KMS-11 (cell line): ENCODE measurements around the gene VASH1.

Source experiments
- H2AFZ ChIP-seq: fragments of 200-600 bp; sonication (generic); 2 replicates; pipeline ENCODE4 v1.6.1; 2016; ENCODE audit warnings: antibody characterized with exemption, mixed run types, low read depth
- H3K27ac ChIP-seq: fragments of 200-600 bp; sonication (generic); 2 replicates; pipeline ENCODE4 v1.6.1; 2016; ENCODE audit warnings: mild to moderate bottlenecking, mixed run types
- H3K27me3 ChIP-seq: fragments of 200-600 bp; sonication (generic); 2 replicates; pipeline ENCODE4 v1.6.1; 2017; ENCODE audit warnings: mild to moderate bottlenecking, low read depth, mixed run types, moderate library complexity; ENCODE audit not compliant: insufficient read depth
- H3K36me3 ChIP-seq: fragments of 200-600 bp; sonication (generic); 2 replicates; pipeline ENCODE4 v1.6.1; 2017; ENCODE audit warnings: mild to moderate bottlenecking, mixed run types; ENCODE audit not compliant: insufficient read depth
- H3K4me1 ChIP-seq: fragments of 200-600 bp; sonication (generic); 2 replicates; pipeline ENCODE4 v1.6.1; 2016; ENCODE audit warnings: mild to moderate bottlenecking, low read depth, mixed run types; ENCODE audit not compliant: poor library complexity, severe bottlenecking
- H3K4me2 ChIP-seq: fragments of 200-600 bp; sonication (generic); 2 replicates; pipeline ENCODE4 v1.7.0; 2016; ENCODE audit warnings: mild to moderate bottlenecking, mixed run types
- H3K4me3 ChIP-seq: fragments of 200-600 bp; sonication (generic); IDR thresholded peaks from 2 replicates; pipeline ENCODE4 v1.6.1; 2017; ENCODE audit warnings: low read depth, low read length, mixed read lengths; ENCODE audit not compliant: insufficient read depth
- H3K79me2 ChIP-seq: fragments of 200-600 bp; sonication (generic); 2 replicates; pipeline ENCODE4 v1.6.1; 2016; ENCODE audit warnings: low read depth, mixed run types; ENCODE audit not compliant: insufficient read depth
- H3K9ac ChIP-seq: fragments of 200-600 bp; sonication (generic); 2 replicates; pipeline ENCODE4 v1.6.1; 2016; ENCODE audit warnings: mild to moderate bottlenecking, mixed run types
- H4K20me1 ChIP-seq: fragments of 200-600 bp; sonication (generic); 2 replicates; pipeline ENCODE4 v1.6.1; 2016; ENCODE audit warnings: mild to moderate bottlenecking, mixed run types; ENCODE audit not compliant: insufficient read depth
- TF ChIP-seq, protein P1 (sequence below): fragments of 200-600 bp; sonication (generic); conservative IDR thresholded peaks from 2 replicates; pipeline ENCODE4 v1.6.1; 2017; ENCODE audit warnings: low read depth, mild to moderate bottlenecking, antibody characterized with exemption, low read length, moderate library complexity, mixed read lengths

VASH1 gene

GRCh38 chr14:76753541-76754198 lies 7.6 kb upstream of the VASH1 start:
- H3K9ac ChIP-seq: no peak overlapping the region
- no peaks in the 10 kb centered on the region for H3K27me3 ChIP-seq
- no peak overlapping the region for H2AFZ ChIP-seq
- no peaks in the 10 kb centered on the region for H3K36me3 ChIP-seq
- no peak overlapping the region for H3K4me3 ChIP-seq
- TF ChIP-seq, protein P1, sequence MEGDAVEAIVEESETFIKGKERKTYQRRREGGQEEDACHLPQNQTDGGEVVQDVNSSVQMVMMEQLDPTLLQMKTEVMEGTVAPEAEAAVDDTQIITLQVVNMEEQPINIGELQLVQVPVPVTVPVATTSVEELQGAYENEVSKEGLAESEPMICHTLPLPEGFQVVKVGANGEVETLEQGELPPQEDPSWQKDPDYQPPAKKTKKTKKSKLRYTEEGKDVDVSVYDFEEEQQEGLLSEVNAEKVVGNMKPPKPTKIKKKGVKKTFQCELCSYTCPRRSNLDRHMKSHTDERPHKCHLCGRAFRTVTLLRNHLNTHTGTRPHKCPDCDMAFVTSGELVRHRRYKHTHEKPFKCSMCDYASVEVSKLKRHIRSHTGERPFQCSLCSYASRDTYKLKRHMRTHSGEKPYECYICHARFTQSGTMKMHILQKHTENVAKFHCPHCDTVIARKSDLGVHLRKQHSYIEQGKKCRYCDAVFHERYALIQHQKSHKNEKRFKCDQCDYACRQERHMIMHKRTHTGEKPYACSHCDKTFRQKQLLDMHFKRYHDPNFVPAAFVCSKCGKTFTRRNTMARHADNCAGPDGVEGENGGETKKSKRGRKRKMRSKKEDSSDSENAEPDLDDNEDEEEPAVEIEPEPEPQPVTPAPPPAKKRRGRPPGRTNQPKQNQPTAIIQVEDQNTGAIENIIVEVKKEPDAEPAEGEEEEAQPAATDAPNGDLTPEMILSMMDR: no peak
- no peak overlapping the region for H3K27ac ChIP-seq
- H3K4me1 ChIP-seq: no peaks in the 10 kb centered on the region
- H3K4me2 ChIP-seq: no peak overlapping the region
- no peaks in the 10 kb centered on the region for H4K20me1 ChIP-seq
- no peaks in the 10 kb centered on the region for H3K79me2 ChIP-seq

- TF ChIP-seq, protein P1: no peak
- no peak overlapping the region for H3K4me2 ChIP-seq
Measured at GRCh38 chr14:76754586-76754985, 6.7 kb upstream of the VASH1 start.

DNA sequence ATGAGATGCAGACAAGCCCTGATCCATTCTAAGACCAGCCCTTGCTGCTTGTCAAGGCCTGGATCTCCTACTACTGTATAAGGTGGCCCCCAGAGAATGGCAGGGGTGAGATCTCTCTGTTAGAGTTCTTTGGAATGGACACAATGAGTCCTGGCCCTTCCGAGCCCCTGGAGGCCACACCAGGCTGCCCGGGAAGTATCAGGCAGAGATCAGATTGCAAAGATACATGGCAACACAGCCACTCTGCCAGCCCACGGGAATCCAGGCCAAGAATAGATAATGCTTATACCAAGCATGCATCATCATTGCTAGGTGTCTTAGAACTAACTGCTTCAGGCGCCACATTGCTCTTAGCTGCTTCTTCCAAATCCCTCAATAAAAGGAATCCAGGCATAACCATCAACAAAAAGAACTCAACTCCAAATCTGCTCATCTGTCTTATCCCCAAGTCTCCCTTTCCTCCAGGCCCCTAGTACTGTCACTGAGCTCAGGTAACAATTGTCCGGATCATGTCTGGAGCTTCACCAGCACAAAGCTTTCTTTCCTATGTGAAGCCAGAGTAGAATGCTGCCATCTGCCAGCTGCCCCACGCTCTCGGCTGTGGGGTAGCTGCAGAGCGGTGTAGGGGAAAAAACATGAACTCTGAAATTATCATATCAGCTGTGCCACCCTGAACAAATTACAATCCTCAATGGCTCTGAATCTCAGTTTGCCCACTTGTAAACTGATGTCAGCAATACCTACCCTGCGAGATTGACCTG lies 5.5 kb upstream of the VASH1 start:
- Histone ChIP-seq H3K79me2 (no peaks in the 10 kb centered on the region), H3K27ac (no peak overlapping the region), H3K4me1 (no peaks in the 10 kb centered on the region), H2AFZ (no peak overlapping the region), H3K4me2 (no peak overlapping the region), H3K36me3 (no peaks in the 10 kb centered on the region), H3K27me3 (no peaks in the 10 kb centered on the region), H4K20me1 (no peaks in the 10 kb centered on the region), H3K4me3 (no peak overlapping the region), H3K9ac (no peak overlapping the region)
- TF ChIP-seq, protein P1: no peak

More at GRCh38 chr14:76754586-76754985, 6.7 kb upstream of the VASH1 start:
- no peak overlapping the region for H3K9ac ChIP-seq
- H3K4me1 ChIP-seq: no peaks in the 10 kb centered on the region
- no peak overlapping the region for H3K4me3 ChIP-seq
- H3K79me2 ChIP-seq: no peaks in the 10 kb centered on the region
- H2AFZ ChIP-seq: no peak overlapping the region
- no peaks in the 10 kb centered on the region for H3K27me3 ChIP-seq
- no peaks in the 10 kb centered on the region for H3K36me3 ChIP-seq
- no peaks in the 10 kb centered on the region for H4K20me1 ChIP-seq
- no peak overlapping the region for H3K27ac ChIP-seq

- H3K4me1 ChIP-seq: no peaks in the 10 kb centered on the region
- H3K27ac ChIP-seq: no peak overlapping the region
- no peak overlapping the region for H3K9ac ChIP-seq
- H2AFZ ChIP-seq: no peak overlapping the region
- TF ChIP-seq, protein P1: no peak
- H4K20me1 ChIP-seq: no peaks in the 10 kb centered on the region
- H3K4me2 ChIP-seq: no peak overlapping the region
- H3K79me2 ChIP-seq: no peaks in the 10 kb centered on the region
- H3K36me3 ChIP-seq: no peaks in the 10 kb centered on the region
- no peak overlapping the region for H3K4me3 ChIP-seq
- H3K27me3 ChIP-seq: no peaks in the 10 kb centered on the region
Measured at GRCh38 chr14:76756371-76756750, 4.9 kb upstream of the VASH1 start.
